Measurements from ENCODE around the gene PTPRK. TPM values are rescaled to one million over a fixed set of nuclear protein-coding genes. Genes with fewer than 3 reads are reported as not detected.

The PTPRK gene
- total RNA-seq, 1 donor from 2014 or later, result 72.5 TPM

GRCh38 chr6:128397996-128398395, 122.4 kb downstream of the PTPRK start:
- no peak for DNase-seq (ENCODE audit: extremely low read depth, low read depth, low spot score)

- DNase-seq (ENCODE audit: extremely low read depth, low read depth, low spot score), result no peak
Observed at GRCh38 chr6:128395596-128395995, 124.8 kb downstream of the PTPRK start.

GRCh38 chr6:128395188-128395587, 125.2 kb downstream of the PTPRK start:
- DNase-seq (ENCODE audit: extremely low read depth, low read depth, low spot score), result no peak

GRCh38 chr6:128394167-128394566, 126.2 kb downstream of the PTPRK start:
- no peak for DNase-seq (ENCODE audit: extremely low read depth, low read depth, low spot score)

- DNase-seq (ENCODE audit: extremely low read depth, low read depth, low spot score), result no peak
Observed at GRCh38 chr6:128389820-128390534, 130.4 kb downstream of the PTPRK start.

- no peak for DNase-seq (ENCODE audit: extremely low read depth, low read depth, low spot score)
Observed at GRCh38 chr6:128388380-128388779, 132.0 kb downstream of the PTPRK start.

- DNase-seq (ENCODE audit: extremely low read depth, low read depth, low spot score), result no peak
Observed at GRCh38 chr6:128380891-128381290, 139.5 kb downstream of the PTPRK start.

GRCh38 chr6:128379577-128379976, 140.8 kb downstream of the PTPRK start:
- no peak for DNase-seq (ENCODE audit: extremely low read depth, low read depth, low spot score)

GRCh38 chr6:128376952-128377503, 143.4 kb downstream of the PTPRK start:
- no peak for DNase-seq (ENCODE audit: extremely low read depth, low read depth, low spot score)

- no peak for DNase-seq (ENCODE audit: extremely low read depth, low read depth, low spot score)
Observed at GRCh38 chr6:128371136-128371535, 149.3 kb downstream of the PTPRK start.

GRCh38 chr6:128370072-128370471, 150.3 kb downstream of the PTPRK start:
- DNase-seq (ENCODE audit: extremely low read depth, low read depth, low spot score), result no peak

GRCh38 chr6:128368213-128368944, 152.0 kb downstream of the PTPRK start:
- peak; percentile 37 for DNase-seq (ENCODE audit: extremely low read depth, low read depth, low spot score)

- no peak for DNase-seq (ENCODE audit: extremely low read depth, low read depth, low spot score)
Observed at GRCh38 chr6:128367437-128367836, 153.0 kb downstream of the PTPRK start.

- DNase-seq (ENCODE audit: extremely low read depth, low read depth, low spot score), result no peak
Observed at GRCh38 chr6:128365520-128366160, 154.8 kb downstream of the PTPRK start.

- no peak for DNase-seq (ENCODE audit: extremely low read depth, low read depth, low spot score)
Observed at GRCh38 chr6:128364766-128365519, 155.5 kb downstream of the PTPRK start.

GRCh38 chr6:128363020-128363813, 157.2 kb downstream of the PTPRK start:
- no peak for DNase-seq (ENCODE audit: extremely low read depth, low read depth, low spot score)

- no peak for DNase-seq (ENCODE audit: extremely low read depth, low read depth, low spot score)
Observed at GRCh38 chr6:128361378-128361777, 159.0 kb downstream of the PTPRK start.

GRCh38 chr6:128358244-128358776, 162.1 kb downstream of the PTPRK start:
- DNase-seq (ENCODE audit: extremely low read depth, low read depth, low spot score), result no peak

- no peak for DNase-seq (ENCODE audit: extremely low read depth, low read depth, low spot score)
Observed at GRCh38 chr6:128357392-128358130, 162.8 kb downstream of the PTPRK start.

Measured in glomerular endothelial cell (primary cell).